Neural crest cell (in vitro differentiated cells): Measurements from ENCODE around the gene KRT78. TPM values are rescaled to one million over a fixed set of nuclear protein-coding genes. Genes with fewer than 3 reads are reported as not detected.

Experiments used
- DNase-seq: peaks from one replicate; pipeline ENCODE4 v3.0.0; 2021; ENCODE audit warnings: low read depth, mixed read lengths, low spot score
- H3K27ac Mint-ChIP-seq: one replicate; pipeline ENCODE4 v1.8.0; 2021; ENCODE audit warnings: mild to moderate bottlenecking, mixed read lengths; ENCODE audit not compliant: unreplicated experiment
- H3K27me3 Mint-ChIP-seq: 2 replicates; pipeline ENCODE4 v1.8.0; 2021; ENCODE audit warnings: low read depth, mild to moderate bottlenecking, mixed read lengths
- H3K36me3 Mint-ChIP-seq: 2 replicates; pipeline ENCODE4 v1.8.0; 2021; ENCODE audit warnings: low read depth, mild to moderate bottlenecking, mixed read lengths
- H3K4me1 Mint-ChIP-seq: 2 replicates; pipeline ENCODE4 v1.8.0; 2021; ENCODE audit warnings: mixed read lengths
- H3K4me3 Mint-ChIP-seq: one replicate; pipeline ENCODE4 v1.8.0; 2021; ENCODE audit warnings: mild to moderate bottlenecking, mixed read lengths
- H3K9me3 Mint-ChIP-seq: 2 replicates; pipeline ENCODE4 v1.8.0; 2021; ENCODE audit warnings: mixed read lengths
- CTCF ChIP-seq: fragments of 200-600 bp; sonication (generic); conservative IDR thresholded peaks from 2 replicates; pipeline ENCODE4 v1.5.0; 2021; ENCODE audit warnings: antibody characterized with exemption, mild to moderate bottlenecking
- total RNA-seq: library from RNA; stranded (reverse); gene quantifications from 2 replicates; pipeline ENCODE4 v1.2.1, GENCODE V29; 2021

KRT78 gene
- total RNA-seq, 1 donor from 2014 or later, result not detected

- peaks cover 16% of the 10 kb centered on the region for H3K27me3 Mint-ChIP-seq
- no peaks in the 10 kb centered on the region for H3K4me1 Mint-ChIP-seq
- no peaks in the 10 kb centered on the region for H3K9me3 Mint-ChIP-seq
- no peak overlapping the region for H3K4me3 Mint-ChIP-seq
- no peak overlapping the region for H3K27ac Mint-ChIP-seq
- no peak for TF ChIP-seq CTCF
- DNase-seq, result no peak
- H3K36me3 Mint-ChIP-seq, result no peaks in the 10 kb centered on the region
Measured at GRCh38 chr12:52806821-52807543, 41.8 kb downstream of the KRT78 start.

GRCh38 chr12:52806169-52806811, 42.5 kb downstream of the KRT78 start:
- no peaks in the 10 kb centered on the region for H3K4me1 Mint-ChIP-seq
- DNase-seq, result no peak
- peaks cover 16% of the 10 kb centered on the region for H3K27me3 Mint-ChIP-seq
- H3K4me3 Mint-ChIP-seq, result no peak overlapping the region
- no peak for TF ChIP-seq CTCF
- H3K36me3 Mint-ChIP-seq, result no peaks in the 10 kb centered on the region
- no peak overlapping the region for H3K27ac Mint-ChIP-seq
- H3K9me3 Mint-ChIP-seq, result no peaks in the 10 kb centered on the region

GRCh38 chr12:52805739-52806138, 43.1 kb downstream of the KRT78 start:
- no peak overlapping the region for H3K27ac Mint-ChIP-seq
- no peaks in the 10 kb centered on the region for H3K9me3 Mint-ChIP-seq
- H3K4me1 Mint-ChIP-seq, result no peaks in the 10 kb centered on the region
- TF ChIP-seq CTCF, result no peak
- H3K36me3 Mint-ChIP-seq, result no peaks in the 10 kb centered on the region
- H3K4me3 Mint-ChIP-seq, result no peak overlapping the region
- H3K27me3 Mint-ChIP-seq, result peaks cover 16% of the 10 kb centered on the region
- no peak for DNase-seq

GRCh38 chr12:52805000-52805399, 43.8 kb downstream of the KRT78 start:
- no peak for TF ChIP-seq CTCF
- Mint-ChIP-seq H3K27me3 (peaks cover 16% of the 10 kb centered on the region), H3K9me3 (no peaks in the 10 kb centered on the region), H3K36me3 (no peaks in the 10 kb centered on the region), H3K27ac (no peak overlapping the region), H3K4me3 (no peak overlapping the region), H3K4me1 (no peaks in the 10 kb centered on the region)
- no peak for DNase-seq

- Mint-ChIP-seq H3K27ac (no peak overlapping the region), H3K4me3 (no peak overlapping the region), H3K36me3 (no peaks in the 10 kb centered on the region), H3K27me3 (peaks cover 3% of the 10 kb centered on the region), H3K9me3 (no peaks in the 10 kb centered on the region), H3K4me1 (no peaks in the 10 kb centered on the region)
- no peak for TF ChIP-seq CTCF
- DNase-seq, result no peak
Measured at GRCh38 chr12:52802442-52802841, 46.4 kb downstream of the KRT78 start.
